Omental fat pad (tissue), 4 donors: ENCODE data around the gene ZER1. TPM values are rescaled to one million over a fixed set of nuclear protein-coding genes. Genes with fewer than 3 reads are reported as not detected.

Experiments
- ATAC-seq: fragments of 150-250 bp; one replicate; pipeline ENCODE4 v1.9.1; 2016; ENCODE audit warnings: mild to moderate bottlenecking, moderate library complexity; ENCODE audit not compliant: low FRiP score
- DNase-seq: peaks from one replicate; pipeline ENCODE4 v3.0.0-alpha.2; 2019; ENCODE audit warnings: low spot score
- CTCF ChIP-seq, 3 donors: fragments of 450-650 bp; IDR thresholded peaks; one replicate each; pipeline ENCODE4 v1.5.1; 2016 to 2017; ENCODE audit warnings: antibody characterized with exemption in 3 of 3, mild to moderate bottlenecking in 3 of 3, moderate library complexity in 2 of 3
- total RNA-seq, 4 donors: library from RNA; depleted of rRNA; stranded (reverse); fragments of >200 nt; gene quantifications; one replicate each; pipeline ENCODE4 v1.1.0, GENCODE V29; 2016

Gene ZER1
- total RNA-seq, 4 donors from 2014 or later, result 20.9 to 43.1 (median 30.7) TPM

- ATAC-seq, result no peak
- no peak for DNase-seq
- no peak for TF ChIP-seq CTCF (IDR thresholded peaks at IDR 0.05)
Measured at GRCh38 chr9:128735373-128735772, 36.4 kb downstream of the ZER1 start.

GRCh38 chr9:128733256-128733655, 38.5 kb downstream of the ZER1 start:
- TF ChIP-seq CTCF (IDR thresholded peaks at IDR 0.05), result no peak
- peak; percentile 46 for DNase-seq
- ATAC-seq, result peak; percentile 84

- DNase-seq, result no peak
Measured at GRCh38 chr9:128732576-128732975, 39.2 kb downstream of the ZER1 start.

GRCh38 chr9:128731691-128732090, 40.0 kb downstream of the ZER1 start:
- no peak for TF ChIP-seq CTCF (IDR thresholded peaks at IDR 0.05)
- ATAC-seq, result no peak
- DNase-seq, result no peak

More at GRCh38 chr9:128732576-128732975, 39.2 kb downstream of the ZER1 start:
- no peak for TF ChIP-seq CTCF (IDR thresholded peaks at IDR 0.05)
- no peak for ATAC-seq

- ATAC-seq (no peak), DNase-seq (no peak)
- TF ChIP-seq CTCF (IDR thresholded peaks at IDR 0.05), result no peak
Measured at GRCh38 chr9:128731093-128731492, 40.6 kb downstream of the ZER1 start.

- DNase-seq, result no peak
- no peak for TF ChIP-seq CTCF (IDR thresholded peaks at IDR 0.05)
- ATAC-seq, result no peak
Measured at GRCh38 chr9:128729766-128730517, 41.8 kb downstream of the ZER1 start.

- DNase-seq (no peak), ATAC-seq (no peak)
- no peak for TF ChIP-seq CTCF (IDR thresholded peaks at IDR 0.05)
Measured at GRCh38 chr9:128729302-128729701, 42.4 kb downstream of the ZER1 start.
